Activated CD8-positive, alpha-beta T cell treated with anti-CD3 and anti-CD28 coated beads for 36 hours (primary cell): ENCODE results near the gene SPARCL1. TPM values are rescaled to one million over a fixed set of nuclear protein-coding genes. Genes with fewer than 3 reads are reported as not detected.
"Not testable (repeated sequence)": the region's sequence is repeated elsewhere in the genome, so short reads cannot be mapped to it uniquely, and the experiment has no call there.

ENCODE experiments used
- ATAC-seq: fragments of 200-7000 bp; cut with Tn5 transposase; one replicate; pipeline ENCODE4 v1.10.0; 2021; ENCODE audit warnings: mild to moderate bottlenecking, moderate library complexity
- CTCF ChIA-PET: fragments of 350-600 bp; sonication (Branson Sonifier 250); formaldehyde crosslinking; loops from one replicate; lab custom pipeline; 2021; ENCODE audit warnings: antibody characterized with exemption; lab: Charles Lee
- POLR2A ChIA-PET: fragments of 350-600 bp; sonication (Branson Sonifier 250); formaldehyde crosslinking; loops from one replicate; lab custom pipeline; 2021; ENCODE audit warnings: antibody characterized with exemption; lab: Charles Lee
- DNase-seq: peaks from one replicate; pipeline ENCODE4 v3.0.0-alpha.2; 2020
- H3K27ac Mint-ChIP-seq: one replicate; pipeline ENCODE4 v1.8.0; 2021; ENCODE audit warnings: mild to moderate bottlenecking, mixed read lengths
- H3K27me3 Mint-ChIP-seq: one replicate; pipeline ENCODE4 v1.8.0; 2021; ENCODE audit warnings: mixed read lengths
- H3K36me3 Mint-ChIP-seq: one replicate; pipeline ENCODE4 v1.8.0; 2021; ENCODE audit warnings: low read depth, mixed read lengths
- H3K4me1 Mint-ChIP-seq: one replicate; pipeline ENCODE4 v1.8.0; 2021; ENCODE audit warnings: low read depth, mixed read lengths
- H3K4me3 Mint-ChIP-seq: one replicate; pipeline ENCODE4 v1.8.0; 2021; ENCODE audit warnings: mild to moderate bottlenecking, moderate library complexity, mixed read lengths
- H3K9me3 Mint-ChIP-seq: one replicate; pipeline ENCODE4 v1.8.0; 2021; ENCODE audit warnings: mixed read lengths
- intact Hi-C: fragments of 100-400 bp; cut with micrococcal nuclease; formaldehyde crosslinking; loops from one replicate; pipeline ENCODE4 v1.10.0; 2022
- total RNA-seq, 2 experiments: library from RNA; stranded (reverse); gene quantifications; one replicate each; pipeline ENCODE4 v1.2.3, GENCODE V29; 2021
- TF ChIP-seq, protein P1 (sequence below): fragments of 200-600 bp; IDR thresholded peaks from one replicate; pipeline ENCODE4 v1.8.0; 2022; ENCODE audit warnings: antibody characterized with exemption, mild to moderate bottlenecking

SPARCL1 gene
- total RNA-seq, 2 experiments from 2014 or later = not detected

- peaks cover 3% of the 10 kb centered on the region for H3K36me3 Mint-ChIP-seq
- DNase-seq (no peak), ATAC-seq (no peak)
- no peaks in the 10 kb centered on the region for H3K9me3 Mint-ChIP-seq
- H3K4me1 Mint-ChIP-seq = peaks cover 42% of the 10 kb centered on the region
- H3K27me3 Mint-ChIP-seq = no peaks in the 10 kb centered on the region
- TF ChIP-seq, protein P1, sequence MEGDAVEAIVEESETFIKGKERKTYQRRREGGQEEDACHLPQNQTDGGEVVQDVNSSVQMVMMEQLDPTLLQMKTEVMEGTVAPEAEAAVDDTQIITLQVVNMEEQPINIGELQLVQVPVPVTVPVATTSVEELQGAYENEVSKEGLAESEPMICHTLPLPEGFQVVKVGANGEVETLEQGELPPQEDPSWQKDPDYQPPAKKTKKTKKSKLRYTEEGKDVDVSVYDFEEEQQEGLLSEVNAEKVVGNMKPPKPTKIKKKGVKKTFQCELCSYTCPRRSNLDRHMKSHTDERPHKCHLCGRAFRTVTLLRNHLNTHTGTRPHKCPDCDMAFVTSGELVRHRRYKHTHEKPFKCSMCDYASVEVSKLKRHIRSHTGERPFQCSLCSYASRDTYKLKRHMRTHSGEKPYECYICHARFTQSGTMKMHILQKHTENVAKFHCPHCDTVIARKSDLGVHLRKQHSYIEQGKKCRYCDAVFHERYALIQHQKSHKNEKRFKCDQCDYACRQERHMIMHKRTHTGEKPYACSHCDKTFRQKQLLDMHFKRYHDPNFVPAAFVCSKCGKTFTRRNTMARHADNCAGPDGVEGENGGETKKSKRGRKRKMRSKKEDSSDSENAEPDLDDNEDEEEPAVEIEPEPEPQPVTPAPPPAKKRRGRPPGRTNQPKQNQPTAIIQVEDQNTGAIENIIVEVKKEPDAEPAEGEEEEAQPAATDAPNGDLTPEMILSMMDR = no peak
- H3K4me3 Mint-ChIP-seq = no peak overlapping the region
- intact Hi-C loops = no loop called here
- ChIA-PET CTCF (no interaction called here), POLR2A (no interaction called here)
- no peak overlapping the region for H3K27ac Mint-ChIP-seq
These were observed 101.7 kb downstream of the SPARCL1 start for GRCh38 chr4:87427518-87427868.

- DNase-seq (no peak), ATAC-seq (no peak)
- Mint-ChIP-seq H3K4me1 (peaks cover 42% of the 10 kb centered on the region), H3K9me3 (no peaks in the 10 kb centered on the region), H3K36me3 (peaks cover 3% of the 10 kb centered on the region), H3K4me3 (no peak overlapping the region), H3K27me3 (no peaks in the 10 kb centered on the region), H3K27ac (no peak overlapping the region)
- POLR2A ChIA-PET = no interaction called here
- TF ChIP-seq, protein P1 = no peak
- CTCF ChIA-PET = no interaction called here
- intact Hi-C loops = no loop called here
These were observed 102.2 kb downstream of the SPARCL1 start for GRCh38 chr4:87426865-87427517.

DNA sequence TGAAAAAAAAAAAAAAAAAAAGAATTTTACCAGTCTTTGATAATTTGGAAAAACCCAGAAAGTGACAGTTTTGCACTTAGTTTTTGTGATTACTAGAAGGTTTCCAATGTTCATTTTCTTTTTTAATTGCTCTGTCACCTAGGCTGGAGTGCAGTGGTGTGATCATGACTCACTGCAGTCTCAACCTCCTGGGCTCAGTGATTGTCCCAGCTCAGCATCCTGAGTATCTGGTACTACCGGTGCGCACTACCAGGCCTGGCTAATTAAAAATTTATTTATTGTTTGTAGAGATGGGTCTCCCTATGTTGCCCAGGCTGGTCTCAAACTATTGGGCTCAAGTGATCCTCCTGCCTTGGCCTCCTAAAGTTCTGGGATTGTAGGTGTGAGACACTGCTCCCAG, 103.5 kb downstream of the SPARCL1 start:
- POLR2A ChIA-PET = no interaction called here
- DNase-seq = peak; percentile 19
- intact Hi-C loops = no loop called here

GRCh38 chr4:87424099-87424543, 105.1 kb downstream of the SPARCL1 start:
- H3K36me3 Mint-ChIP-seq, DNase-seq, ATAC-seq, H3K27me3 Mint-ChIP-seq, POLR2A ChIA-PET, H3K9me3 Mint-ChIP-seq, intact Hi-C loops, H3K27ac Mint-ChIP-seq: not testable (repeated sequence)
- peak overlapping the region; percentile 92 for H3K4me3 Mint-ChIP-seq
- CTCF ChIA-PET = interaction anchor here (5.8 kb wide), 1 partner anchor 49 kb away, joined by 28 read pairs; no protein-coding TSS in a partner anchor
- H3K4me1 Mint-ChIP-seq = peaks cover 31% of the 10 kb centered on the region

More for the DNA sequence above, 103.5 kb downstream of the SPARCL1 start:
- TF ChIP-seq, protein P1 = no peak
- Mint-ChIP-seq H3K9me3 (no peaks in the 10 kb centered on the region), H3K4me1 (peaks cover 42% of the 10 kb centered on the region), H3K27ac (no peak overlapping the region), H3K27me3 (no peaks in the 10 kb centered on the region), H3K4me3 (no peak overlapping the region), H3K36me3 (peaks cover 3% of the 10 kb centered on the region)
- no peak for ATAC-seq
- CTCF ChIA-PET = interaction anchor here (1.2 kb wide), 1 partner anchor 50 kb away, joined by 3 read pairs; no protein-coding TSS in a partner anchor

Other genes starting within 250 kb of the SPARCL1 start
- gene HSD17B13, start 206.5 kb downstream of the SPARCL1 start, total RNA-seq = under 1 TPM in 1 of 2 experiments, not detected in 1; 0.16 TPM
- gene HSD17B11, start 138.2 kb downstream of the SPARCL1 start, total RNA-seq = 10 to 100 TPM; 21.2 to 21.7 TPM
- 10 to 100 TPM; 11.9 to 12.3 TPM for gene NUDT9, start 106.8 kb downstream of the SPARCL1 start, total RNA-seq
- not detected for gene DSPP, start 79.2 kb upstream of the SPARCL1 start, total RNA-seq
- gene DMP1, start 120.9 kb upstream of the SPARCL1 start, total RNA-seq = not detected